22Rv1 (cell line): ENCODE results near the gene PFKM.

Source experiments
- H3K27ac ChIP-seq: fragments of 450-650 bp; 2 replicates; pipeline ENCODE4 v1.5.1; 2017
- CTCF ChIP-seq: fragments of 450-650 bp; IDR thresholded peaks from 2 replicates; pipeline ENCODE4 v1.5.1; 2017; ENCODE audit warnings: mild to moderate bottlenecking
- ZFX ChIP-seq: fragments of 450-650 bp; IDR thresholded peaks from 2 replicates; pipeline ENCODE4 v1.6.1; 2017; ENCODE audit warnings: antibody characterized with exemption, borderline replicate concordance

Gene PFKM

DNA sequence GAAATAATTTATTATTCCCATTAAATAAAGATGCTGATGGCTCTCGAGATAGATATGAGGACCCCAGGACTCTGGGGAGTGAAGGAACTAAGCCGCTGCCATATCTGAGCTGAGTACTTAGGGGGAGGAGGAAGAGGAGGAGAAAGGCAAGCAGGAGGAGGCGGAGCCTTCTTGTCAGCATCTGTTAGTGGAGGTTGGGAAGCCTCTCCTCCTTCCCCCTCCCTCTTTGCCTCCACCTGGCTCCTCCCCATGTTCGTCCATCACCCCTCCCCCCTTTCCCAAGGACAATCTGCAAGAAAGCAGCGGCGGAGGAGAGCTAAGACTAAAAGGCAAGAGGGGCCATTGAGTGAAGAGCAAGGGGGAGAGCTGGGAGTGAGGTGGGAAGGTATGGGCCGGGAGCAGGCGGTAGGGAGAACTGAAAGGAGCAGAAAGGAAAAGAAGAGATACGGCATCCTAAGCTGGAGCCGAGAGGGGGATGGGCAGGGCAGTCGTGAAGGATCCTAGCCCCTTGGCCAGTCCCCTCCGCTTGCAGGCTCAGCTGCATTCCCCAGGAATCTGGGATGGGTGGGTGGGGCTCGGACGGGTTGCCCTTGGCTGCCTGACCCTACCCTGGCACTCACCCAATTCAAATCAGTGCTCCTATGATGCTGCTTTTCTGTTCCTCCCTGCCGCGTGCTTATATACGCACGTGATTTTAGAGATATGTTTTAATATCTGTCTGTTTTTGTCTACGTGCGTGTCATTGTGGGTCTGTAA is at the start of gene PFKM:
Gene PFKM (plus strand): TSS at position 287 of the 756 bp plus-strand sequence. CDS start 3,411 bp downstream, outside the sequence.
- TF ChIP-seq CTCF (no peak), ZFX (no peak)
- H3K27ac ChIP-seq = peak within 1 kb of the TSS; percentile 73

GRCh38 chr12:48070033-48070432 is 49.1 kb upstream of the PFKM start:
- TF ChIP-seq ZFX (no peak), CTCF (no peak)
- H3K27ac ChIP-seq = no peak overlapping the region

DNA sequence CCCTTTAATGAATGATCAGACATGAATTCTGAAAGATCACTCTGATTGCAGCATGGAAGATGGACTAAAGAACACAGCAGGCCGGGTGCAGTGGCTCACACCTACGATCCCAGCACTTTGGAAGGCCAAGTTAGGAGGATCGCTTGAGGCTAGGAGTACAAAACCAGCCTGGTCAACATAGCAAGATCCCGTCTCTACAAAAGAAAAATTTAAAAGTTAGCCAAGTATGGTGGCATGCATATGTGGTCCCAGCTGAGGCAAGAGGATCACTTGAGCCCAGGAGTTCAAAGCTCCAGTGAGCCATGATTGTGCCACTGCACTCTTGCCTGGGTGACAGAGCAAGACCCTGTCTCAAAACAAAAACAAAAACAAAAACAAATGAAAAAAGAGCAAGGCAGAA is 48.4 kb upstream of the PFKM start:
- no peak overlapping the region for H3K27ac ChIP-seq
- TF ChIP-seq ZFX = no peak
- no peak for TF ChIP-seq CTCF

DNA sequence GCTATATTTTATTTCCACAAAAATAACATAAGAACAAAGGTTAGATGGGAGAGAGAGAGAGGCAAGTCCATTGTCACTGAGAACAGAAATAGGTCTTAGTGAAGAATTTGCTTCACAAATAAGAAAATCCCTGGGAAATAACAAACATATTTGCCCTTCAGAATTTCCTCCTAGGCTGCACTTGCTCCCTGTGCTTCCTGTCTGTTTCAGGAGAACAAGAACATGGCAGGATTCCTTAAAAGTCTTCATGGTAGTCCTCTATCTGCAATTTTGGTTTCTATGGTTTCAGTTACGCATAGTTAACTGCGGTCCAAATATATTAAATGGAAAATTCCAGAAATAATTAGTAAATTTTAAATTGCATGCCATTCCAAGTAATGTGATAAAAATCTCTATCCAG is 47.4 kb upstream of the PFKM start:
- no peak overlapping the region for H3K27ac ChIP-seq
- no peak for TF ChIP-seq CTCF
- TF ChIP-seq ZFX = no peak

GRCh38 chr12:48072266-48072665 is 46.9 kb upstream of the PFKM start:
- H3K27ac ChIP-seq = no peak overlapping the region
- TF ChIP-seq CTCF (no peak), ZFX (no peak)

GRCh38 chr12:48074266-48074665 is 44.9 kb upstream of the PFKM start:
- no peak overlapping the region for H3K27ac ChIP-seq
- TF ChIP-seq ZFX (no peak), CTCF (no peak)

- H3K27ac ChIP-seq = no peak overlapping the region
- TF ChIP-seq CTCF (no peak), ZFX (no peak)
Measured at GRCh38 chr12:48075832-48076231, 43.3 kb upstream of the PFKM start.
